HepG2 (cell line): ENCODE results near the gene PRKN. TPM values are rescaled to one million over a fixed set of nuclear protein-coding genes. Genes with fewer than 3 reads are reported as not detected.

ENCODE experiments used
- ATAC-seq: fragments of 200-7000 bp; cut with Tn5 transposase; 3 replicates; pipeline ENCODE4 v1.9.1; 2020; ENCODE audit warnings: mild to moderate bottlenecking, moderate library complexity
- BruUV-seq: library from RNA; stranded (reverse); fragments of 400-500 nt; replicated peaks from 2 replicates; lab custom pipeline; 2021; lab: Mats Ljungman, UMichigan
- CTCF ChIA-PET: fragments of 300-600 bp; formaldehyde crosslinking; extraction: SDS; loops from one replicate; lab custom pipeline; 2021; ENCODE audit warnings: low total read pairs, inconsistent platforms, low intra/inter-chr PET ratio; lab: Yijun Ruan, JAX
- POLR2A ChIA-PET: fragments of 350-600 bp; sonication (Branson Sonifier 250); formaldehyde crosslinking; loops from one replicate; lab custom pipeline; 2020; ENCODE audit warnings: antibody characterized with exemption, inconsistent platforms; lab: Yijun Ruan, JAX
- DNase-seq: peaks from one replicate; pipeline ENCODE4 v3.0.0-alpha.2; 2015; ENCODE audit warnings: low spot score
- FAIRE-seq: peaks from 3 replicates; lab custom pipeline; 2011; peaks lifted over from hg19 to GRCh38; lab: Jason Lieb, UNC
- H2AFZ ChIP-seq: one replicate; pipeline ENCODE4 v1.6.1; 2011; ENCODE audit warnings: low read length, inconsistent platforms
- H3K27ac ChIP-seq: fragments of 300-600 bp; 3 replicates; pipeline ENCODE4 v1.8.0; 2011; ENCODE audit warnings: mixed run types, mild to moderate bottlenecking, mixed read lengths, low read length, inconsistent platforms; ENCODE audit not compliant: insufficient read depth; ENCODE audit errors: extremely low read length
- H3K27me3 ChIP-seq, 2 experiments: fragments of 200-600 bp in 1 of 2; 2 replicates in 1 of 2; 3 replicates in 1 of 2; pipeline versions ENCODE4 v1.6.0 to v1.8.0; 2011; ENCODE audit warnings: low read length in 2 of 2, mild to moderate bottlenecking in 2 of 2, moderate library complexity in 2 of 2, inconsistent platforms in 1 of 2; ENCODE audit not compliant: insufficient read depth in 2 of 2, control insufficient read depth in 1 of 2
- H3K36me3 ChIP-seq, 2 experiments: fragments of 200-600 bp in 1 of 2; replicated peaks in 1 of 2; 2 replicates in 1 of 2; 3 replicates in 1 of 2; pipeline versions ENCODE4 v1.5.1 to v1.8.0; 2011; ENCODE audit warnings: low read length in 2 of 2, inconsistent platforms in 1 of 2; ENCODE audit not compliant: insufficient read depth in 2 of 2, control insufficient read depth in 1 of 2
- H3K4me1 ChIP-seq: 2 replicates; pipeline ENCODE4 v1.5.1; 2012; ENCODE audit warnings: low read length, inconsistent platforms; ENCODE audit not compliant: insufficient read depth
- H3K4me2 ChIP-seq: 2 replicates; pipeline ENCODE4 v1.6.0; 2011; ENCODE audit warnings: low read depth, low read length, inconsistent platforms
- H3K4me3 ChIP-seq, 3 experiments: fragments of 200-600 bp in 1 of 3; sonication (generic), shearing (Covaris generic) in 1 of 3; replicated peaks in 1 of 3; 2 replicates each; pipeline ENCODE4 v1.5.1; 2011 to 2016; ENCODE audit warnings: low read length in 3 of 3, inconsistent platforms in 2 of 3, low read depth in 2 of 3, mild to moderate bottlenecking in 2 of 3, control low read depth in 1 of 3, mixed read lengths in 1 of 3; ENCODE audit not compliant: insufficient read depth in 1 of 3
- H3K79me2 ChIP-seq: one replicate; pipeline ENCODE4 v1.6.1; 2011; ENCODE audit warnings: low read length, inconsistent platforms; ENCODE audit not compliant: insufficient read depth
- H3K9ac ChIP-seq: 2 replicates; pipeline ENCODE4 v1.6.0; 2011; ENCODE audit warnings: mild to moderate bottlenecking, low read depth, low read length, inconsistent platforms; ENCODE audit not compliant: insufficient read depth
- H3K9me3 ChIP-seq: 2 replicates; pipeline ENCODE4 v1.5.1; 2012; ENCODE audit warnings: mild to moderate bottlenecking, low read length
- H4K20me1 ChIP-seq: 2 replicates; pipeline ENCODE4 v1.6.0; 2011; ENCODE audit warnings: inconsistent platforms, mild to moderate bottlenecking, low read length, moderate library complexity; ENCODE audit not compliant: insufficient read depth
- CEBPB ChIP-seq: IDR thresholded peaks from 2 replicates; pipeline ENCODE4 v1.6.1; 2011; ENCODE audit warnings: low read depth, low read length, improper control_type of control experiment, borderline replicate concordance
- ETV6 ChIP-seq: sonication (generic); formaldehyde crosslinking; conservative IDR thresholded peaks from 2 replicates; pipeline ENCODE4 v1.4.0; 2020; ENCODE audit warnings: missing genetic modification reagents
- FOXA1 ChIP-seq, 2 experiments: fragments of 450-650 bp in 1 of 2; sonication (generic) in 1 of 2; formaldehyde crosslinking in 1 of 2; IDR thresholded peaks; 2 replicates each; pipeline versions ENCODE4 v1.4.0 to v1.6.1; 2016 to 2020; ENCODE audit warnings: missing genetic modification reagents in 1 of 2
- JUND ChIP-seq: sonication (generic); formaldehyde crosslinking; IDR thresholded peaks from 2 replicates; pipeline ENCODE4 v1.8.0; 2022; ENCODE audit warnings: mild to moderate bottlenecking, missing genetic modification reagents
- MAFG ChIP-seq: sonication (generic); formaldehyde crosslinking; IDR thresholded peaks from 2 replicates; pipeline ENCODE4 v1.5.1; 2020; ENCODE audit warnings: mild to moderate bottlenecking, missing genetic modification reagents
- TGIF2 ChIP-seq: IDR thresholded peaks from 2 replicates; pipeline ENCODE4 v1.6.1; 2016; ENCODE audit warnings: control low read depth, missing compliant biosample characterization
- ZC3H13 ChIP-seq: sonication (generic); formaldehyde crosslinking; IDR thresholded peaks from 2 replicates; pipeline ENCODE4 v1.8.1; 2023; ENCODE audit warnings: mild to moderate bottlenecking, missing genetic modification reagents, moderate library complexity
- ZNF567 ChIP-seq: sonication (generic); formaldehyde crosslinking; IDR thresholded peaks from 2 replicates; pipeline ENCODE4 v1.8.1; 2023; ENCODE audit warnings: mild to moderate bottlenecking, missing genetic modification reagents, borderline replicate concordance
- ZNF724P ChIP-seq: sonication (generic); formaldehyde crosslinking; IDR thresholded peaks from 2 replicates; pipeline ENCODE4 v1.8.0; 2022; ENCODE audit warnings: missing genetic modification reagents, borderline replicate concordance
- WGBS: methylation state at CpG from one replicate; pipeline ENCODE4 v1.1.6; 2017; ENCODE audit warnings: low lambda C conversion rate; 5-methylcytosine and 5-hydroxymethylcytosine counted together
- in situ Hi-C: cut with HindIII; loops from 2 replicates; pipeline ENCODE4 v1.10.0; 2017; ENCODE audit warnings: low pct_unique_long_range_greater_than_20kb; ENCODE audit not compliant: extremely low pct_ligation_motif_present
- intact Hi-C: fragments of 100-400 bp; cut with micrococcal nuclease; formaldehyde crosslinking; loops from one replicate; pipeline ENCODE4 v1.10.0; 2022; ENCODE audit not compliant: unreplicated experiment
- polyA plus RNA-seq, 8 experiments: library from polyadenylated mRNA; depleted of rRNA in 3 of 8; stranded (reverse) in 7 of 8; unstranded in 1 of 8; fragments of >200 nt; fragmentation: Illumina TruSeq in 4 of 8; extraction: Trizol in 4 of 8; gene quantifications; 2 replicates each; pipeline versions ENCODE4 v1.2.1 to v1.2.3, GENCODE V29; 2011 to 2016; ENCODE audit warnings: low read depth in 4 of 8, missing spikeins in 1 of 8, mixed read lengths in 1 of 8; ENCODE audit not compliant: insufficient read depth in 1 of 8
- total RNA-seq, 5 experiments: library from RNA; depleted of rRNA; stranded (reverse); fragments of >200 nt; fragmentation: Illumina TruSeq; extraction: Trizol; gene quantifications; 2 replicates each; pipeline ENCODE4 v1.2.3, GENCODE V29; 2016; ENCODE audit warnings: low read depth in 1 of 5
- TF ChIP-seq, protein P1 (sequence below): sonication (generic); formaldehyde crosslinking; IDR thresholded peaks from 2 replicates; pipeline ENCODE4 v1.8.0; 2022; ENCODE audit warnings: mild to moderate bottlenecking, missing genetic modification reagents; ENCODE audit not compliant: insufficient replicate concordance
- TF ChIP-seq, protein P2 (sequence below): sonication (generic); formaldehyde crosslinking; conservative IDR thresholded peaks from 2 replicates; pipeline ENCODE4 v1.4.0; 2020; ENCODE audit warnings: missing genetic modification reagents
- TF ChIP-seq, protein P3 (sequence below): sonication (generic); formaldehyde crosslinking; IDR thresholded peaks from 2 replicates; pipeline ENCODE4 v1.5.0; 2020; ENCODE audit warnings: mild to moderate bottlenecking, missing genetic modification reagents, borderline replicate concordance

The PRKN gene
- total and polyA plus RNA-seq, 2 of the 13 experiments (the other 11 are each of a cell fraction or from before 2014, with no cell fraction given) = 0.31 to 0.44 TPM

DNA sequence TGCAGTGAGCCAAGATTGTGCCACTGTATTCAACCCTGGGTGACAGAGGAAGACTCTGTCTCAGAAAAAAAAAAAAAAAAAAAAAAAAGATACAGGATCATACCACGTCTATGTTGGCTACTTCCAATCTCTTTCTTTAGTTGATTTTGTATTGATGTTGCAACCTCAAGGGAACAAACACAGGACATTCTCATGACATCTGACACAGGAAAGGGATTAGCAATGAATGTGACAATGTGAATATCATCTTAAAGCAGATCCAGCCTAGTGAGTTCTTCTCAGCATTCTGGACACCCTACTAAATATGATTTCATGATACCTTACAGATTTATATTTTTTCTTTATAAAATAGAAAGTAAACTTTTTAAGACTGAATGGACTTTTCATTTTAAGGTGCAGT lies 580.3 kb downstream of the PRKN start:
- Histone ChIP-seq H4K20me1 (no peaks in the 10 kb centered on the region), H3K27me3 (no peaks in the 10 kb centered on the region), H3K4me3 (no peak overlapping the region), H3K9me3 (peaks cover 22% of the 10 kb centered on the region), H3K4me2 (no peak overlapping the region), H3K4me1 (no peaks in the 10 kb centered on the region), H3K79me2 (no peaks in the 10 kb centered on the region), H3K9ac (no peak overlapping the region), H3K36me3 (no peaks in the 10 kb centered on the region), H2AFZ (no peak overlapping the region), H3K27ac (no peak overlapping the region)
- TF ChIP-seq ZC3H13 = no peak
- TF ChIP-seq JUND (CRISPR knock-in tag) = no peak
- 0 out of 2 replicates have a peak, but pooled peaks have one; percentile 13 for TF ChIP-seq CEBPB
- no peak for TF ChIP-seq ZNF567
- TF ChIP-seq, protein P1, sequence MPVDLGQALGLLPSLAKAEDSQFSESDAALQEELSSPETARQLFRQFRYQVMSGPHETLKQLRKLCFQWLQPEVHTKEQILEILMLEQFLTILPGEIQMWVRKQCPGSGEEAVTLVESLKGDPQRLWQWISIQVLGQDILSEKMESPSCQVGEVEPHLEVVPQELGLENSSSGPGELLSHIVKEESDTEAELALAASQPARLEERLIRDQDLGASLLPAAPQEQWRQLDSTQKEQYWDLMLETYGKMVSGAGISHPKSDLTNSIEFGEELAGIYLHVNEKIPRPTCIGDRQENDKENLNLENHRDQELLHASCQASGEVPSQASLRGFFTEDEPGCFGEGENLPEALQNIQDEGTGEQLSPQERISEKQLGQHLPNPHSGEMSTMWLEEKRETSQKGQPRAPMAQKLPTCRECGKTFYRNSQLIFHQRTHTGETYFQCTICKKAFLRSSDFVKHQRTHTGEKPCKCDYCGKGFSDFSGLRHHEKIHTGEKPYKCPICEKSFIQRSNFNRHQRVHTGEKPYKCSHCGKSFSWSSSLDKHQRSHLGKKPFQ = no peak
- ChIA-PET POLR2A (no interaction called here), CTCF (no interaction called here)
- WGBS = 5% methylated on average over 1 of the region's 1 CpG
- in situ Hi-C loops (no loop called here), intact Hi-C loops (no loop called here)
- no TSS peak for BruUV-seq
- no peak for FAIRE-seq
- ATAC-seq = no peak
- DNase-seq = no peak

DNA sequence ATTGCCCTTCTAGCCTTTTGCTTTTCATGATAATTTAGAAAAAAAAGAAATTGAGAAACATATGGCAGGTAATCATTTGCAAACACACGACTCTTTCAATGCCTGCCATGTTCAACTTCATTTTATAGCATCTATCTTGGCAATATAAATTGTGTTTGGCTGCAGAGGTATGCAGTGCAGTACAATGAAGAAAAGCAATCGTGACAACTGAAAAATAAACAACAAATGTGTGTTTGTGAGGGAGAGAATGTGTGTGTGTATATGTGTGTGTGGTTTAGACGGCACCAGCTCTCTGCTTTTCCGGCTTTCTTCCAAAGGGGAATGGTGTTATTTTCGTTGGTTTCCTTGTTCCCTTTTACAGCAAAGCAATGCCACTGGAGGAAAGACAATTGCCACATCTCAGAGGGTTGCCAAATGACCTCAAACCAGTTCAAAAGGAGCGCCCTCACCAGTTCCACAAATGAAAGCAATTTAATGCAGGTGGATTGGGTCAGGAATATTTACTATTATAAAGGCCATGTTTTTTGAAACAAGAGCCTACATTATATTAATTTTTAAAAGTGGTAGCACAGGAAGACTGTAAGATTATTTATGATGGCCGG lies 587.2 kb downstream of the PRKN start:
- Histone ChIP-seq H3K4me3 (no peak overlapping the region), H3K4me2 (no peak overlapping the region), H3K27me3 (no peaks in the 10 kb centered on the region), H2AFZ (no peak overlapping the region), H3K9me3 (peaks cover 55% of the 10 kb centered on the region), H3K27ac (no peak overlapping the region), H3K9ac (no peak overlapping the region), H4K20me1 (no peaks in the 10 kb centered on the region), H3K4me1 (no peaks in the 10 kb centered on the region), H3K79me2 (no peaks in the 10 kb centered on the region), H3K36me3 (no peaks in the 10 kb centered on the region)
- DNase-seq (no peak), FAIRE-seq (no peak), ATAC-seq (no peak)
- TF ChIP-seq TGIF2 (no peak), MAFG (no peak), FOXA1 (IDR thresholded peaks at IDR 0.05) (no peak), FOXA1 (CRISPR knock-in tag; IDR thresholded peaks at IDR 0.05) (no peak), ETV6 (no peak), ZNF724P (CRISPR knock-in tag) (no peak)
- TF ChIP-seq, protein P2, sequence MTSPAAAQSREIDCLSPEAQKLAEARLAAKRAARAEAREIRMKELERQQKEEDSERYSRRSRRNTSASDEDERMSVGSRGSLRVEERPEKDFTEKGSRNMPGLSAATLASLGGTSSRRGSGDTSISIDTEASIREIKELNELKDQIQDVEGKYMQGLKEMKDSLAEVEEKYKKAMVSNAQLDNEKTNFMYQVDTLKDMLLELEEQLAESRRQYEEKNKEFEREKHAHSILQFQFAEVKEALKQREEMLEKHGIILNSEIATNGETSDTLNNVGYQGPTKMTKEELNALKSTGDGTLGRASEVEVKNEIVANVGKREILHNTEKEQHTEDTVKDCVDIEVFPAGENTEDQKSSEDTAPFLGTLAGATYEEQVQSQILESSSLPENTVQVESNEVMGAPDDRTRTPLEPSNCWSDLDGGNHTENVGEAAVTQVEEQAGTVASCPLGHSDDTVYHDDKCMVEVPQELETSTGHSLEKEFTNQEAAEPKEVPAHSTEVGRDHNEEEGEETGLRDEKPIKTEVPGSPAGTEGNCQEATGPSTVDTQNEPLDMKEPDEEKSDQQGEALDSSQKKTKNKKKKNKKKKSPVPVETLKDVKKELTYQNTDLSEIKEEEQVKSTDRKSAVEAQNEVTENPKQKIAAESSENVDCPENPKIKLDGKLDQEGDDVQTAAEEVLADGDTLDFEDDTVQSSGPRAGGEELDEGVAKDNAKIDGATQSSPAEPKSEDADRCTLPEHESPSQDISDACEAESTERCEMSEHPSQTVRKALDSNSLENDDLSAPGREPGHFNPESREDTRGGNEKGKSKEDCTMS (CRISPR knock-in tag) = no peak
- TF ChIP-seq, protein P3, sequence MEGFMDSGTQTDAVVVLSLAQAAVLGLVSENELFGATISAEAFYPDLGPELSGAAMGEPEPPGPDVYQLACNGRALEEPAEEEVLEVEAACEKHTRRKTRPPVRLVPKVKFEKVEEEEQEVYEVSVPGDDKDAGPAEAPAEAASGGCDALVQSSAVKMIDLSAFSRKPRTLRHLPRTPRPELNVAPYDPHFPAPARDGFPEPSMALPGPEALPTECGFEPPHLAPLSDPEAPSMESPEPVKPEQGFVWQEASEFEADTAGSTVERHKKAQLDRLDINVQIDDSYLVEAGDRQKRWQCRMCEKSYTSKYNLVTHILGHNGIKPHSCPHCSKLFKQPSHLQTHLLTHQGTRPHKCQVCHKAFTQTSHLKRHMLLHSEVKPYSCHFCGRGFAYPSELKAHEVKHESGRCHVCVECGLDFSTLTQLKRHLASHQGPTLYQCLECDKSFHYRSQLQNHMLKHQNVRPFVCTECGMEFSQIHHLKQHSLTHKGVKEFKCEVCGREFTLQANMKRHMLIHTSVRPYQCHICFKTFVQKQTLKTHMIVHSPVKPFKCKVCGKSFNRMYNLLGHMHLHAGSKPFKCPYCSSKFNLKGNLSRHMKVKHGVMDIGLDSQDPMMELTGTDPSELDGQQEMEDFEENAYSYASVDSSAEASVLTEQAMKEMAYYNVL (CRISPR knock-in tag) = no peak
- in situ Hi-C loops = no loop called here
- 23% methylated on average over 7 of the region's 7 CpGs for WGBS
- POLR2A ChIA-PET = no interaction called here
- intact Hi-C loops = no loop called here
- CTCF ChIA-PET = no interaction called here
- BruUV-seq = no TSS peak
